GM23338 (cell line): ENCODE measurements around the gene SKOR1. TPM values are rescaled to one million over a fixed set of nuclear protein-coding genes. Genes with fewer than 3 reads are reported as not detected.
A peak's percentile ranks its signal among the peaks of the same experiment; 100 is the strongest.

ENCODE experiments used
- ATAC-seq: fragments of 200-7000 bp; cut with Tn5 transposase; 3 replicates; pipeline ENCODE4 v1.9.1; 2020
- DNase-seq: peaks from one replicate; pipeline ENCODE4 v3.0.0-alpha.2; 2015; ENCODE audit warnings: low spot score
- H2AFZ ChIP-seq: fragments of 200-600 bp; sonication (generic); 2 replicates; pipeline ENCODE4 v1.8.0; 2016; ENCODE audit warnings: antibody characterized with exemption, mild to moderate bottlenecking, moderate library complexity
- H3F3A ChIP-seq: fragments of 200-600 bp; sonication (generic); replicated peaks from 2 replicates; pipeline ENCODE4 v1.8.0; 2017; ENCODE audit warnings: antibody characterized with exemption, mixed run types, low read depth
- H3K27ac ChIP-seq: fragments of 200-600 bp; sonication (generic); 2 replicates; pipeline ENCODE4 v1.6.1; 2016; ENCODE audit warnings: low read depth
- H3K27me3 ChIP-seq: fragments of 200-600 bp; sonication (generic); 2 replicates; pipeline ENCODE4 v1.8.0; 2016; ENCODE audit warnings: mild to moderate bottlenecking, mixed run types, moderate library complexity; ENCODE audit not compliant: insufficient read depth
- H3K36me3 ChIP-seq: fragments of 200-600 bp; sonication (generic); 2 replicates; pipeline ENCODE4 v1.8.0; 2016; ENCODE audit warnings: mild to moderate bottlenecking; ENCODE audit not compliant: insufficient read depth
- H3K4me1 ChIP-seq: fragments of 200-600 bp; sonication (generic); 2 replicates; pipeline ENCODE4 v1.8.0; 2016; ENCODE audit warnings: mild to moderate bottlenecking, moderate library complexity; ENCODE audit not compliant: insufficient read depth
- H3K4me2 ChIP-seq: fragments of 200-600 bp; sonication (generic); 2 replicates; pipeline ENCODE4 v1.7.1; 2017; ENCODE audit warnings: mixed run types
- H3K4me3 ChIP-seq: fragments of 200-600 bp; sonication (generic); 2 replicates; pipeline ENCODE4 v1.6.1; 2016; ENCODE audit warnings: mixed run types
- H3K79me2 ChIP-seq: fragments of 200-600 bp; sonication (generic); replicated peaks from 2 replicates; pipeline ENCODE4 v1.8.0; 2017; ENCODE audit warnings: mild to moderate bottlenecking; ENCODE audit not compliant: insufficient read depth
- H3K9me2 ChIP-seq: fragments of 200-600 bp; sonication (generic); 2 replicates; pipeline ENCODE4 v1.8.0; 2017; ENCODE audit not compliant: insufficient read depth
- H4K20me1 ChIP-seq: fragments of 200-600 bp; sonication (generic); replicated peaks from 2 replicates; pipeline ENCODE4 v1.8.0; 2017; ENCODE audit warnings: mild to moderate bottlenecking; ENCODE audit not compliant: insufficient read depth
- H3K27ac Mint-ChIP-seq: 2 replicates; pipeline ENCODE4 v1.8.0; 2020; ENCODE audit warnings: inconsistent platforms, mild to moderate bottlenecking, moderate library complexity, mixed read lengths
- H3K27me3 Mint-ChIP-seq: 3 replicates; pipeline ENCODE4 v1.8.0; 2022; ENCODE audit warnings: low read depth, mild to moderate bottlenecking, moderate library complexity, mixed read lengths, inconsistent platforms; ENCODE audit not compliant: insufficient read depth, poor library complexity
- H3K36me3 Mint-ChIP-seq: 3 replicates; pipeline ENCODE4 v1.8.0; 2021; ENCODE audit warnings: low read depth, mild to moderate bottlenecking, inconsistent platforms, moderate library complexity, mixed read lengths
- H3K4me1 Mint-ChIP-seq: 3 replicates; pipeline ENCODE4 v1.8.0; 2020; ENCODE audit warnings: mild to moderate bottlenecking, inconsistent platforms, mixed read lengths
- H3K4me3 Mint-ChIP-seq: 3 replicates; pipeline ENCODE4 v1.8.0; 2021; ENCODE audit warnings: moderate library complexity, mild to moderate bottlenecking, inconsistent platforms, mixed read lengths
- H3K9me3 Mint-ChIP-seq: 3 replicates; pipeline ENCODE4 v1.8.0; 2020; ENCODE audit warnings: moderate library complexity, mild to moderate bottlenecking, inconsistent platforms, mixed read lengths
- CREB1 ChIP-seq: fragments of 250-450 bp; sonication (Bioruptor Pico); IDR thresholded peaks from 2 replicates; pipeline ENCODE4 v1.5.0; 2020; ENCODE audit warnings: low read depth, mild to moderate bottlenecking, moderate library complexity
- CTCF ChIP-seq, 2 experiments: fragments of 200-600 bp in 1 of 2; sonication (generic) in 1 of 2; conservative IDR thresholded peaks; 2 replicates each; pipeline versions ENCODE4 v1.5.1 to v1.6.1; 2016 to 2017; ENCODE audit warnings: antibody characterized with exemption in 2 of 2, low read depth in 2 of 2, mild to moderate bottlenecking in 2 of 2, moderate library complexity in 1 of 2
- ETS1 ChIP-seq: IDR thresholded peaks from 2 replicates; pipeline ENCODE4 v1.6.1; 2016; ENCODE audit warnings: antibody characterized with exemption
- EZH2 ChIP-seq: fragments of 200-600 bp; sonication (generic); IDR thresholded peaks from one replicate; pipeline ENCODE4 v1.8.0; 2017; ENCODE audit warnings: antibody characterized with exemption, mild to moderate bottlenecking, low read depth; ENCODE audit not compliant: unreplicated experiment
- EZH2phosphoT487 ChIP-seq: fragments of 200-600 bp; sonication (generic); IDR thresholded peaks from one replicate; pipeline ENCODE4 v1.8.1; 2018; ENCODE audit warnings: antibody characterized with exemption; ENCODE audit not compliant: unreplicated experiment
- JUNB ChIP-seq: IDR thresholded peaks from one replicate; pipeline ENCODE4 v1.6.1; 2016; ENCODE audit warnings: antibody characterized with exemption; ENCODE audit not compliant: unreplicated experiment
- NANOG ChIP-seq: IDR thresholded peaks from 2 replicates; pipeline ENCODE4 v1.6.1; 2016; ENCODE audit warnings: antibody characterized with exemption, borderline replicate concordance
- POLR2AphosphoS5 ChIP-seq: IDR thresholded peaks from 2 replicates; pipeline ENCODE4 v1.6.1; 2016; ENCODE audit warnings: antibody characterized with exemption, low read depth
- REST ChIP-seq: IDR thresholded peaks from one replicate; pipeline ENCODE4 v1.6.1; 2018; ENCODE audit warnings: antibody characterized with exemption; ENCODE audit not compliant: unreplicated experiment
- STAT1 ChIP-seq: IDR thresholded peaks from one replicate; pipeline ENCODE4 v1.6.1; 2016; ENCODE audit warnings: antibody characterized with exemption; ENCODE audit not compliant: unreplicated experiment
- ZNF114 ChIP-seq: fragments of 250-450 bp; sonication (Bioruptor Pico); IDR thresholded peaks from 2 replicates; pipeline ENCODE4 v1.5.0; 2020; ENCODE audit warnings: mild to moderate bottlenecking, moderate library complexity
- ZNF331 ChIP-seq: fragments of 250-450 bp; sonication (Bioruptor Pico); IDR thresholded peaks from 2 replicates; pipeline ENCODE4 v1.5.0; 2020; ENCODE audit warnings: low read depth, mild to moderate bottlenecking, moderate library complexity
- ZNF462 ChIP-seq: fragments of 250-450 bp; sonication (Bioruptor Pico); IDR thresholded peaks from 2 replicates; pipeline ENCODE4 v1.5.0; 2020; ENCODE audit warnings: mild to moderate bottlenecking, moderate library complexity
- polyA plus RNA-seq: library from polyadenylated mRNA; unstranded; fragments of >200 nt; fragmentation: Nextera tagmentation; extraction: Ambion mirVana; gene quantifications from 2 replicates; pipeline ENCODE4 v1.2.1, GENCODE V29; 2016
- total RNA-seq: library from RNA; depleted of rRNA; stranded (reverse); fragments of >200 nt; shearing (Covaris generic); gene quantifications from 2 replicates; pipeline ENCODE4 v1.2.3, GENCODE V29; 2014

The SKOR1 gene
- total and polyA plus RNA-seq, 2 experiments from 2014 or later = 0.17 TPM; not detected in 1

GRCh38 chr15:67850994-67851571 lies 25.8 kb downstream of the SKOR1 start:
- H3K4me1 Mint-ChIP-seq = peaks cover 42% of the 10 kb centered on the region
- peak overlapping the region; percentile 76 for H2AFZ ChIP-seq

More at GRCh38 chr15:67850994-67851571, 25.8 kb downstream of the SKOR1 start:
- Mint-ChIP-seq H3K9me3 (no peaks in the 10 kb centered on the region; the same call in 2 of the 3 replicates), H3K27me3 (peaks cover 11% of the 10 kb centered on the region), H3K4me3 (no peak overlapping the region), H3K36me3 (no peaks in the 10 kb centered on the region), H3K27ac (0 out of 2 replicates have a peak overlapping the region, but pooled peaks have one; percentile 21)
- no peak for DNase-seq
- peaks cover 26% of the 10 kb centered on the region for H3K4me1 ChIP-seq
- TF ChIP-seq CTCF (conservative IDR thresholded peaks at IDR 0.05; ENCODE audit: low read depth in 2 of 2) (no peak), ZNF331 (CRISPR knock-in tag) (no peak), ETS1 (no peak), EZH2 (no peak), POLR2AphosphoS5 (no peak), CREB1 (CRISPR knock-in tag) (no peak), REST (no peak), JUNB (no peak), NANOG (no peak), STAT1 (no peak), ZNF462 (CRISPR knock-in tag) (no peak), EZH2phosphoT487 (no peak), ZNF114 (CRISPR knock-in tag) (no peak)
- no peak overlapping the region for H3K27ac ChIP-seq
- peaks cover 3% of the 10 kb centered on the region; the same call in 1 of the 2 replicates for H3K36me3 ChIP-seq
- no peak for ATAC-seq
- no peaks in the 10 kb centered on the region for H3F3A ChIP-seq
- no peaks in the 10 kb centered on the region for H3K27me3 ChIP-seq
- H4K20me1 ChIP-seq = no peaks in the 10 kb centered on the region
- no peak overlapping the region for H3K4me3 ChIP-seq
- no peaks in the 10 kb centered on the region for H3K79me2 ChIP-seq
- no peak overlapping the region for H3K4me2 ChIP-seq
- peaks cover 5% of the 10 kb centered on the region; the same call in 1 of the 2 replicates for H3K9me2 ChIP-seq
